ENCODE data around the gene ZNF335. TPM values are rescaled to one million over a fixed set of nuclear protein-coding genes. Genes with fewer than 3 reads are reported as not detected.

The ZNF335 gene
- total and polyA plus RNA-seq, 2 of the 13 experiments (the other 11 are each of a cell fraction or from before 2014, with no cell fraction given): 9.7 to 13.7 TPM

- TF ChIP-seq ETS1 (CRISPR knock-in tag; IDR thresholded peaks at IDR 0.05) (no peak), ZIK1 (CRISPR knock-in tag; IDR thresholded peaks at IDR 0.05; ENCODE audit: borderline replicate concordance, low read depth) (no peak; the same call in 1 of the 2 replicates), ATAD3A (CRISPR knock-in tag; IDR thresholded peaks at IDR 0.05) (no peak), ZBTB43 (CRISPR knock-in tag; conservative IDR thresholded peaks at IDR 0.05) (no peak), GZF1 (CRISPR knock-in tag; IDR thresholded peaks at IDR 0.05) (no peak), THRA (CRISPR knock-in tag; IDR thresholded peaks at IDR 0.05; ENCODE audit: borderline replicate concordance) (no peak), SMARCC2 (IDR thresholded peaks at IDR 0.05) (no peak), ZNF644 (CRISPR knock-in tag; IDR thresholded peaks at IDR 0.05; ENCODE audit: low read depth) (no peak), NR2C2 (CRISPR knock-in tag; IDR thresholded peaks at IDR 0.05; ENCODE audit: borderline replicate concordance) (no peak), ZNF281 (CRISPR knock-in tag; IDR thresholded peaks at IDR 0.05; ENCODE audit: borderline replicate concordance) (no peak), ZNF333 (CRISPR knock-in tag; IDR thresholded peaks at IDR 0.05; ENCODE audit: borderline replicate concordance) (no peak), ZNF770 (CRISPR knock-in tag; IDR thresholded peaks at IDR 0.05) (peak; percentile 92), PBX2 (CRISPR knock-in tag; IDR thresholded peaks at IDR 0.05) (no peak), CCDC6 (CRISPR knock-in tag; IDR thresholded peaks at IDR 0.05) (no peak), ZFP82 (CRISPR knock-in tag; IDR thresholded peaks at IDR 0.05; ENCODE audit: borderline replicate concordance) (no peak), HMGA1 (CRISPR knock-in tag; conservative IDR thresholded peaks at IDR 0.05) (no peak), RORA (CRISPR knock-in tag; IDR thresholded peaks at IDR 0.05) (no peak), ZBTB44 (CRISPR knock-in tag; IDR thresholded peaks at IDR 0.05) (no peak), BCL6 (CRISPR knock-in tag; IDR thresholded peaks at IDR 0.05) (no peak)
Measured at GRCh38 chr20:45917790-45918141, 54.2 kb downstream of the ZNF335 start (continued).

Data from HepG2 (cell line).